A204.1 (cell line): ENCODE measurements around the gene ZFHX2.

Experiments
- FAIRE-seq: peaks from 2 replicates; lab custom pipeline; 2012; peaks lifted over from hg19 to GRCh38; lab: Jason Lieb, UNC

Gene ZFHX2

DNA sequence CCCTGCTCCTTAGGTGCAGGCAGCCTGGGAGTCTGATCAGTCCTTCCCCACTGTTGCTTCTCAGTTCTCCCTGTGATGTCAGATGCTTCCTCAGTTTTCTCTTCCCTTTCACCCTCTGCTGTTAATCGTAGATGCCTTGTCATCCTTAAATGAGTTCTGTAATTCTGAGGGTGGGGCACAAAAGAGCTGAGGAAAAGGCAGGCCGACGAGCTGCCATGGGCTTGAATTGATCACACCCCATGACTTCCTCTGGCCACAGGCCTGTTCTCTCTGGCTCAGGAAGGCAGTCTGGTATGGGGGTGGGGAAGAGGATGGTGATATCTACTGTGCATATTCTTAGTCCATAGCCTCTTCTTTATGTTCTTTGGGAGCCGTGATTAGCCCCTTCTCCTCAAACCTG is 21.3 kb upstream of the ZFHX2 start:
- FAIRE-seq = no peak

DNA sequence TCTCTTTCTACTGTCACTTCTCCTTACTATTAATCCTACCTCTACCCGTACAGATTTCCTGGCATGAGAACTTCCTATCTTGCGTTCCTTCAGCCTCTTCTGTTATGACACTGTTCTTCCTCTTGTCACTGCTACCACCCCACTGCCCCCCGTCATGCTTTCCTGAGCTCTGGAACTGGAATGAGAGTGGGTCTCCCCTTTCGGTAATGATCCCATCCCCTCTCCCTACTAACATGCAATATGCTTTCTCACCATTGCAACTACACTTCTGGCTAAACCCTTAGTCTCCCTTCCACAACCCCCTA is 20.9 kb upstream of the ZFHX2 start:
- FAIRE-seq = no peak

GRCh38 chr14:23571701-23572523 is 20.3 kb upstream of the ZFHX2 start:
- FAIRE-seq = no peak

- no peak for FAIRE-seq
Measured at GRCh38 chr14:23570806-23571483, 19.4 kb upstream of the ZFHX2 start.

DNA sequence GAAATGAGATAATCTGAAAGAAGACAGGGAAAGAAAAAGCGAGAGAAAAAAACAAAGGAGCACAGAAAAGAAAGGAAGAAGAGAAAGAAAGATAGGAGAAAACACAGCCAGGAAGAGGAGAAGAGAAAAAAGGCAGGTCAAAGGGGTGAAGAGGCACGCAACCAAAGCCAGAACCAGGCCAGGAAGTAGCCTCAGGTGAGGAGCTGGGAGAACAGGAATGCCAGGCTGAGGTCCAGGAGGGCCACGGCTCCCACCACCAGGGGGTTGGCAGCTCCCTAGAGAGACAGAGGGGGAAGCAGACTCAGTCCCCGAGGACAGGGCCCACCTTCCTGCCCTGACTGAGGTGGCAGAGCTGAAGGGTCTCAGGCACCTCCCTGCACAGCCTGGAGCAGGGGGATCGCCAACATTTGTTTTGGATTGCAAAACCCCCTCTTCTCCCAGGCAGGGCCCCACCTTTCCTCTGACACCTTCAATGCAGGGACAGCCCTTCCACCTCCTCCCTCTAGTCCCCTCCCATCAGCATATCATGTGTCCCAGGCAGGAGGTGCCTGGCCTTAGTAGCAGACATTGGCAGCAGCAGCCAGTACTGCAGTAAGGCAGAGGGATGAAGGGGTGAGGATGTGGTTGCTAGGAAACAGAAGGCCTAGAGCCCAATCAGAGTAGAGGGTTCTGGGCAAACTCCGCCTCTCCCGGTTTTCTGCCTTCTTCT is 18.0 kb upstream of the ZFHX2 start:
- FAIRE-seq = no peak

DNA sequence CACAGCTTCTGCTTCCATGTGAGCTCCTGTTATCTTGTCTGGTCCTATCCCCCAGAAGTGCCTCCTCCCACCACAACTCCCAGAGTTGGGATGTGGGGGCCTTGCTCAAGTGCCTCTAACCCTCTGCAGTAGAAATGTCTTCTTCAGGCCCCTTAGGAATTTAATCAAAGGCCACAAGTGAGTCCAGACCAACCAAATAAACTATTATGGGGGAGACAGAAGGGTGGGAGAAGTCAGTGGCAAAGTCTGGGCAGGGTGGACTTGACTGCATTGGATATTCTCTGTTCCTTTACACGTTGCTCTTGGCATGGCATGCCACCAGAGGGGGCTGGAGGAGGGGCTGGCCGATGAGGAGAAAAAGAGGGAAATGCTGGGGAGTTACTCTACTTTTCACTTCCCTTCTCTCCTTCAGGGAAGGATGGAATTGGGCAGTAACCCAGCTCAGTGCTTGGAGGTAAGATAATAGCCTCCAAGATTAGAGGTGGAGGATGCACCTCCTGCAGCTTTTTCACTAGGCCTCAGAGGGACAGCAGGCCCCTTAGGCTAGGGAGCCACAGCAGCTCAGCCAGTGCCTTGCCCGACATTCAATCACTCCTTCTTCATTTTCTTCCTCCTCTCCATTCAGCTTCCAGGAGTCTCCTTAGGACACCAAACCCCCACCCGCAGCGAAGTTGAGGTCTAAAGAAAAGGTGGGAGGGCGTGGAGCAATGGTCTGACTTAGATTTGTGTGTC is 17.2 kb upstream of the ZFHX2 start:
- no peak for FAIRE-seq

DNA sequence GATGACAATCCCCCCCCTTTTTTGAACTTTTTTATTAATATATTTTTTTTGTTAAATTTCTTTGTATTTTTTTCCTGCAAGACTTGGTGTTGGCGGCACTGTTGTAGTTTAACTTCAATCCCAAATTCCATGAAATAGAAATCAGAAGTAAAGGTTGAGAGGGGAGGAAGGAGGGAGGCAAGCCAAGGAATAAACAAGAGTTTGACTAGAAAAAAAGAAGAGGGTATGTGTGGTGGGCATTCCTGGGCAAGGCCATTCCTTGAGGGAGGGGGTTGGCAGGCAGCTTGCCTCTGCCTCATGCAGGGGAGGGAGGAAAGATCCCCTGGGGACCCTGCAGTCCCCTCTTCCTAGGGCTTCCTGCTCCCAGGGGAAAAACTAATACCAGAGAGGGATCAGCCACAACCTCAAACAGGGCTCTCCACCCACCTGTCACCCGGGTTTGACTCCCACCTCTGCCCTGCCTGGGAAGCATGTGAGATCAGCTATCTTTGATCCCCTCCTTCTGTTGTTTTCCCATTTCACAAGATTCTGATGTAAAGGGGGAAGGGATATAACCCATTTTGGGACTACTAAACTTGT is 16.5 kb upstream of the ZFHX2 start:
- no peak for FAIRE-seq

DNA sequence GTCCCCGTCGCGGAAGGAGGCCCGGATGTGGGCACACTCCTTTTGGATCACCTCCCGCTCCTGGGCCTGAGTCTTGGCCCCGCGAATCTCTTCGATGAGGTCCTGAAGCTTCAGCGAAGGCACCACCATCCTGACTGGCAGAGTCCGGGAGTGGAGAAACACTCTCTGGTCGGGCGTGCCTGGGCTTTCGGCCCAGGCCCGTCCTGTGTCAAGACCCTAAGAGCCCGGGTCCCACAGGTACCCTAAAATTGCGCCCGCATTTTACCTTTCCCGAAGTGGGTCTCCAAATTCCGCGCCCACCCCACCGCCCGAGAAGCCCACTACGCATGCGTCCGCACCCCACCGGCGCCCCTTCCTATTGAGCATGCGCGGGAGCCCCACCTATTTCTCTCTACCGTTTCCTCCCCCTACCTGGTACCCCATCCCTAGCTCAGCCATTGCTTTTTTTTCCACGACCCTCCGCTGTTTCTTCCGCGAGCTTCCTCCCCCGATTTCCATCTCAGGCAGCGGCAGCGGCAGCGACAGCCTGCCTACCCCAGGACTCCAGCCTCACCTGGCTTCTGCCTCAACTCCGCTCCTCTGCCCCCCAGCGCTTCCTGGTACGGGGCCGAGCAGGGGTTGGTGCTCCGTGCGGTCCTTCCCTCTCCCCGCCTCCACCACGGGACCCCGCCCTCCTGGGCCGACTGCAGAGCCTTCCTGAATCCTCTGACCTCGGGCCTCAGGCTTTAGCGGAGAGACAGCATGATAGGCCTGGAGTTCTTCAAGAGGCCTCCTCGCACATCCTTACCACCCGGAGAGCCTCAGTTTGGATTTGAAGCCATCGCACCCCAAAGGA is 15.8 kb upstream of the ZFHX2 start, which contains the start of gene AP1G2:
Gene AP1G2 (minus strand): TSS at position 606 of the 835 bp plus-strand sequence. CDS start 477 bp downstream, at position 129.
- no peak for FAIRE-seq

- FAIRE-seq = no peak
Measured at GRCh38 chr14:23566778-23567185, 15.2 kb upstream of the ZFHX2 start.

- no peak for FAIRE-seq
Measured at GRCh38 chr14:23566112-23566777, 14.7 kb upstream of the ZFHX2 start.

GRCh38 chr14:23565626-23566025 is 14.1 kb upstream of the ZFHX2 start:
- FAIRE-seq = no peak

DNA sequence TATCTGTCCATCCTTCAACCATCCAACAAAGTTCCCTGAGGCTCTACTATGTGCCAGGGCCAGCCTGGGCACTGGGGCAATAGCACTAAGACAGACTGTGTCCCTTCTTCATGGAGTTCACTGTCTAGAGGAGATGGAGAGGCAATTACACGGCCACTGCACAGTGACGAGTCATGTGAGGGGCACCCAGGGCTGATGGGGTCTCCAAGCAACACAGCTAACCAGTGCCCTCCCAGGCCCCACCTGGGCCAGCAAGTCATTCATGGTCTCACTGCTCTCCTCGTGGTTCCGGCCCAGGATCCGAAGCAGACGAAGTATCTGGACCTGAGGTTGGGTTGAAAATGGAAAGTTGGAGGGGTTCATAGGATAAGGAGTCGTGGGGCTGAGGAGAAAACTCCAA is 13.3 kb upstream of the ZFHX2 start:
- no peak for FAIRE-seq

DNA sequence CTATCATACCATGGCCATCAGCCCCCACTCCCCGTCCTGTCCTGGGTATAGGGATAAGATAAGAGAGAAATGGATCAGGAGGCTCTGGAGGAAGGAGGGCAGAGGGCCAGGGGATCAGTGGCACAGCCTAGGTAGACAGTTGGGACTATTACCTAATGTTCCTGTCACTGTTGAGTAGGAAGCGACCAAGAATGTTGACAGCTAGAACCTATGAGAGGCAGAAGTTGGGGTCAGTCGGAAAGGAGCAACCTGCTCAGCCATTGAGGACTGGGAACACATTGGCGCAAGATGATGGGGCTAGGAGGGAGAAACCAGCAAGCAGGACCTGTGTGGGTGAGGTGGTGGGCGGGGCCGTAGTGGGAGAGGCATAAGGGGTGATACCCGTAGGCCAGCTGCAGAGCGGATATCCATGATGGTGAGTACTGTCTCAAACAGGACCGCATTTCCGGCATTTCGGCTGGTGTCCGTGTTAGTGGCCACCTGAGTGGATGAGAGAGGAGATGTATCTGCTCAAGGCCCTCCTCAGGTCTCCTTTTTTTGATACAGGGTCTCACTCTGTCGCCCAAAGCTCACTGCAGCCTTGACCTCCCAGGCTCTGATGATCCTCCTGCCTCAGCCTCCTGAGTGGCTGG is 12.7 kb upstream of the ZFHX2 start:
- no peak for FAIRE-seq

- FAIRE-seq = no peak
Measured at GRCh38 chr14:23563473-23564180, 12.1 kb upstream of the ZFHX2 start.

DNA sequence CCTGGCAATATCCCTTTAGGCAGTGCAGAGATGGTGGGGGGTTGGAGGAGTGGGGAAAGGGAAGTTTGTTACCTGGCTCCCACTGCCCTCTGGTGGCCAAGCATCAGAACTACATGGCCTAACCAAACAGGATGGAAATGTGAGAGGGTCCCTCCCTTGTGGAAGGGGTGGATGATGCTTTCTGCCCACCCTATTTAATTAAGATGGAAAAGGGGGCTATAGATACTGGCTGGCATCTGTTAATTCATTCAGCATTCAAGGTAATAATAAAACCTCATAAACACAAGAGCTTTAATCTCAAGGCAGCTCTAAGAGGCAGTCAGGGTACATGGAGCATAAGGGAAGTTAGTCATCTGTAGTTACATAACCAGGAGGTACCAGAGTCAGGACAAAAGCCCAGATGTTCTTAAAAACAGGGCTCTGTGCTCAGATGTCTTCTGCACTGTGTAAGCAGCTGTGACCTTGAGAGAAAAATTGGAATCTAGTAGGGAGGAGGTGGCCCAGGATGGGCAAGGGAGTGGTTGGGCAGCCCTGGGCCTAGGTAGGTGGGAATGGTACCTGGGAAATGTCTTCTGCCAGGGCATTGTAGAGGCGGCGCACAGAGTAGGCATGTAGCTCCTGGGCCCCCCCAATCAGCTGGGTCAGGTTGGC is 11.4 kb upstream of the ZFHX2 start:
- no peak for FAIRE-seq

GRCh38 chr14:23561873-23562821 is 10.6 kb upstream of the ZFHX2 start:
- no peak for FAIRE-seq

DNA sequence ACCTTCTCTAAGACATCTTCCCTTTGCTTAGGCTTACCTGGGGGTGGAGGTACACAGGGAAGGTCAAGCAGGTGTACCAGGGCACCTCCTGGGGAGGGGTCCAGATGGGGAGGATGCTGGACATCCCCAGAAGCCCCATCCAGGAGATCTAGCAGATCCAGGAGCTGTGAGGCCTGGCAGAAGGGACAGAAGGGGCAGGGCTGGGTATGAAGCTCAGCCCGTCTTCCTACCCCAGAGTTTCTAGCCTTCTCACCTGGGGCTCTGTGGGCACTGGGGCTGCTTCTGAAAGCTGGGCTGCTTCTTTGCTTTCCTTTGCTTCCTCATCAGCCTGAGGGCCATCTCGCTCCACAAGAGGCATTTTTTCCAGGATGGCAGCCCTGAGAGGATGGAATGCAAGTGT is 9.7 kb upstream of the ZFHX2 start:
- no peak for FAIRE-seq
